Measurements from ENCODE around the gene DACT3. TPM values are rescaled to one million over a fixed set of nuclear protein-coding genes. Genes with fewer than 3 reads are reported as not detected.

The DACT3 gene
- total and polyA plus RNA-seq, 4 donors = 24.4 to 216 (median 65.6) TPM

GRCh38 chr19:46622118-46622446 is 38.9 kb downstream of the DACT3 start:
- Histone ChIP-seq H3K9me3 (ENCODE audit: control insufficient read depth, low read length) (no peaks in the 10 kb centered on the region), H3K4me1 (ENCODE audit: control insufficient read depth in 1 of 2, insufficient read depth in 2 of 2, low read length in 2 of 2) (peaks cover 0 to 2% of the 10 kb centered on the region in 2 donors), H3K27ac (ENCODE audit: low read depth in 1 of 2, low read length in 2 of 2) (peak overlapping the region; percentile 78 to 84), H3K36me3 (ENCODE audit: control insufficient read depth in 1 of 2, insufficient read depth in 2 of 2, low read length in 1 of 2) (no peaks in the 10 kb centered on the region), H3K27me3 (ENCODE audit: control insufficient read depth in 1 of 2, insufficient read depth in 2 of 2, low read length in 1 of 2) (no peaks in the 10 kb centered on the region), H3K4me3 (ENCODE audit: low read length in 2 of 2) (peak overlapping the region; percentile 3 to 39)
- no peak for ATAC-seq (ENCODE audit: low FRiP score)
- intact Hi-C loops (cut with DNase I) = no loop called here
- WGBS, 2 donors = 10 to 21% methylated on average over 7 of the region's 7 CpGs
- peak in 1 of 2 donors; percentile 31 for DNase-seq

- intact Hi-C loops (cut with DNase I) = no loop called here
- H3K9me3 ChIP-seq (ENCODE audit: control insufficient read depth, low read length) = no peaks in the 10 kb centered on the region
- ATAC-seq (ENCODE audit: low FRiP score) (no peak), DNase-seq (peak in 1 of 2 donors; percentile 47)
- peak overlapping the region; percentile 3 to 39 for H3K4me3 ChIP-seq (ENCODE audit: low read length in 2 of 2)
- peak overlapping the region; percentile 78 to 84 for H3K27ac ChIP-seq (ENCODE audit: low read depth in 1 of 2, low read length in 2 of 2)
- H3K36me3 ChIP-seq (ENCODE audit: control insufficient read depth in 1 of 2, insufficient read depth in 2 of 2, low read length in 1 of 2) = no peaks in the 10 kb centered on the region
- 11 to 14% methylated on average over 31 to 32 of the region's 32 CpGs for WGBS, 2 donors
- no peaks in the 10 kb centered on the region for H3K27me3 ChIP-seq (ENCODE audit: control insufficient read depth in 1 of 2, insufficient read depth in 2 of 2, low read length in 1 of 2)
- peaks cover 0 to 2% of the 10 kb centered on the region in 2 donors for H3K4me1 ChIP-seq (ENCODE audit: control insufficient read depth in 1 of 2, insufficient read depth in 2 of 2, low read length in 2 of 2)
Measured at GRCh38 chr19:46621191-46622117, 39.5 kb downstream of the DACT3 start.

- peak; percentile 86 to 91 for DNase-seq
- Histone ChIP-seq H3K4me1 (ENCODE audit: control insufficient read depth in 1 of 2, insufficient read depth in 2 of 2, low read length in 2 of 2) (peaks cover 0 to 2% of the 10 kb centered on the region in 2 donors), H3K27me3 (ENCODE audit: control insufficient read depth in 1 of 2, insufficient read depth in 2 of 2, low read length in 1 of 2) (no peaks in the 10 kb centered on the region), H3K27ac (ENCODE audit: low read depth in 1 of 2, low read length in 2 of 2) (peak overlapping the region; percentile 6 to 78), H3K9me3 (ENCODE audit: control insufficient read depth, low read length) (no peaks in the 10 kb centered on the region), H3K36me3 (ENCODE audit: control insufficient read depth in 1 of 2, insufficient read depth in 2 of 2, low read length in 1 of 2) (no peaks in the 10 kb centered on the region), H3K4me3 (ENCODE audit: low read length in 2 of 2) (peak overlapping the region in 1 of 2 donors; percentile 39)
- intact Hi-C loops (cut with DNase I) = no loop called here
- peak; percentile 57 for ATAC-seq (ENCODE audit: low FRiP score)
- WGBS, 2 donors = 8 to 11% methylated on average over 6 of the region's 6 CpGs
Measured at GRCh38 chr19:46620716-46621115, 40.3 kb downstream of the DACT3 start.

DNA sequence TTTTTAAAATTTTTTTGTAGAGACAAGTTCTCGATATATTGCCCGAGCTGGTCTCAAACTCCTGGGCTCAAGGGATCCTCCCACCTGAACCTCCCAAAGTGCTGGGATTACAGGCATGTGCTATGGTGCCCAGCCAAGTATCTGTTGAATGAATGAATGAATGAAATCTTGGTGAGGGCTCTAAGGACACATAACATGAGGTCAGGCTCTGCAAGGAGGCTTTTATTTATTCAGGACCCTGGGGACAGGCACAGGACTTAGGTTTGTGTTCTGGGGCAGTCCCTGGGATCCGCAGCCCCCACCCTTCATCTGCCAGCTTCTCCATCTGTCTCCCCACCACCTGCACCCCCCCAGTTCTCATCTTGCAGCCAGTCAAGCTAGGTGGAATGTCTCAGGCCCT is 40.7 kb downstream of the DACT3 start:
- H3K4me3 ChIP-seq (ENCODE audit: low read length in 2 of 2) = no peak overlapping the region

GRCh38 chr19:46618670-46619231 is 42.2 kb downstream of the DACT3 start:
- Histone ChIP-seq H3K36me3 (ENCODE audit: control insufficient read depth in 1 of 2, insufficient read depth in 2 of 2, low read length in 1 of 2) (no peaks in the 10 kb centered on the region), H3K4me3 (ENCODE audit: low read length in 2 of 2) (no peak overlapping the region), H3K9me3 (ENCODE audit: control insufficient read depth, low read length) (no peaks in the 10 kb centered on the region), H3K27me3 (ENCODE audit: control insufficient read depth in 1 of 2, insufficient read depth in 2 of 2, low read length in 1 of 2) (no peaks in the 10 kb centered on the region), H3K4me1 (ENCODE audit: control insufficient read depth in 1 of 2, insufficient read depth in 2 of 2, low read length in 2 of 2) (peaks cover 0 to 2% of the 10 kb centered on the region in 2 donors), H3K27ac (ENCODE audit: low read depth in 1 of 2, low read length in 2 of 2) (no peak overlapping the region)
- DNase-seq (no peak), ATAC-seq (ENCODE audit: low FRiP score) (no peak)
- intact Hi-C loops (cut with DNase I) = no loop called here
- WGBS, 2 donors = 19 to 22% methylated on average over 9 of the region's 9 CpGs

More for the DNA sequence above, 40.7 kb downstream of the DACT3 start:
- Histone ChIP-seq H3K36me3 (ENCODE audit: control insufficient read depth in 1 of 2, insufficient read depth in 2 of 2, low read length in 1 of 2) (no peaks in the 10 kb centered on the region), H3K9me3 (ENCODE audit: control insufficient read depth, low read length) (no peaks in the 10 kb centered on the region), H3K27me3 (ENCODE audit: control insufficient read depth in 1 of 2, insufficient read depth in 2 of 2, low read length in 1 of 2) (no peaks in the 10 kb centered on the region), H3K4me1 (ENCODE audit: control insufficient read depth in 1 of 2, insufficient read depth in 2 of 2, low read length in 2 of 2) (peaks cover 0 to 2% of the 10 kb centered on the region in 2 donors), H3K27ac (ENCODE audit: low read depth in 1 of 2, low read length in 2 of 2) (peak overlapping the region; percentile 4 to 6)
- no peak for ATAC-seq (ENCODE audit: low FRiP score)
- no peak for DNase-seq
- 52 to 55% methylated on average over 3 of the region's 3 CpGs for WGBS, 2 donors
- intact Hi-C loops (cut with DNase I) = no loop called here

- H3K4me1 ChIP-seq (ENCODE audit: control insufficient read depth in 1 of 2, insufficient read depth in 2 of 2, low read length in 2 of 2) = peaks cover 0 to 2% of the 10 kb centered on the region in 2 donors
- no peak overlapping the region for H3K27ac ChIP-seq (ENCODE audit: low read depth in 1 of 2, low read length in 2 of 2)
- DNase-seq (peak in 1 of 2 donors; percentile 45), ATAC-seq (ENCODE audit: low FRiP score) (no peak)
- 70 to 77% methylated on average over 6 of the region's 6 CpGs for WGBS, 2 donors
- H3K36me3 ChIP-seq (ENCODE audit: control insufficient read depth in 1 of 2, insufficient read depth in 2 of 2, low read length in 1 of 2) = no peaks in the 10 kb centered on the region
- no peak overlapping the region for H3K4me3 ChIP-seq (ENCODE audit: low read length in 2 of 2)
- no peaks in the 10 kb centered on the region for H3K9me3 ChIP-seq (ENCODE audit: control insufficient read depth, low read length)
- intact Hi-C loops (cut with DNase I) = no loop called here
- no peaks in the 10 kb centered on the region for H3K27me3 ChIP-seq (ENCODE audit: control insufficient read depth in 1 of 2, insufficient read depth in 2 of 2, low read length in 1 of 2)
Measured at GRCh38 chr19:46617601-46618000, 43.4 kb downstream of the DACT3 start.

- WGBS, 2 donors = 14 to 15% methylated on average over 17 of the region's 17 CpGs
- H3K4me1 ChIP-seq (ENCODE audit: control insufficient read depth in 1 of 2, insufficient read depth in 2 of 2, low read length in 2 of 2) = peaks cover 0 to 2% of the 10 kb centered on the region in 2 donors
- H3K9me3 ChIP-seq (ENCODE audit: control insufficient read depth, low read length) = no peaks in the 10 kb centered on the region
- H3K36me3 ChIP-seq (ENCODE audit: control insufficient read depth in 1 of 2, insufficient read depth in 2 of 2, low read length in 1 of 2) = no peaks in the 10 kb centered on the region
- intact Hi-C loops (cut with DNase I) = no loop called here
- H3K27ac ChIP-seq (ENCODE audit: low read depth in 1 of 2, low read length in 2 of 2) = no peak overlapping the region
- no peak overlapping the region for H3K4me3 ChIP-seq (ENCODE audit: low read length in 2 of 2)
- H3K27me3 ChIP-seq (ENCODE audit: control insufficient read depth in 1 of 2, insufficient read depth in 2 of 2, low read length in 1 of 2) = no peaks in the 10 kb centered on the region
- peak; percentile 65 to 84 for DNase-seq
- no peak for ATAC-seq (ENCODE audit: low FRiP score)
Measured at GRCh38 chr19:46616631-46617322, 44.2 kb downstream of the DACT3 start.

- Histone ChIP-seq H3K27me3 (ENCODE audit: control insufficient read depth in 1 of 2, insufficient read depth in 2 of 2, low read length in 1 of 2) (no peaks in the 10 kb centered on the region), H3K4me1 (ENCODE audit: control insufficient read depth in 1 of 2, insufficient read depth in 2 of 2, low read length in 2 of 2) (peaks cover 0 to 2% of the 10 kb centered on the region in 2 donors), H3K27ac (ENCODE audit: low read depth in 1 of 2, low read length in 2 of 2) (no peak overlapping the region), H3K36me3 (ENCODE audit: control insufficient read depth in 1 of 2, insufficient read depth in 2 of 2, low read length in 1 of 2) (no peaks in the 10 kb centered on the region), H3K9me3 (ENCODE audit: control insufficient read depth, low read length) (no peaks in the 10 kb centered on the region), H3K4me3 (ENCODE audit: low read length in 2 of 2) (no peak overlapping the region)
- DNase-seq = peak; percentile 6 to 69
- WGBS, 2 donors = 79% methylated on average over 10 of the region's 10 CpGs
- intact Hi-C loops (cut with DNase I) = no loop called here
- no peak for ATAC-seq (ENCODE audit: low FRiP score)
Measured at GRCh38 chr19:46615966-46616365, 45.0 kb downstream of the DACT3 start.

Measured in aorta (tissue), 5 donors.